ENCODE data around the gene FIGNL1.

The FIGNL1 gene, protein sequence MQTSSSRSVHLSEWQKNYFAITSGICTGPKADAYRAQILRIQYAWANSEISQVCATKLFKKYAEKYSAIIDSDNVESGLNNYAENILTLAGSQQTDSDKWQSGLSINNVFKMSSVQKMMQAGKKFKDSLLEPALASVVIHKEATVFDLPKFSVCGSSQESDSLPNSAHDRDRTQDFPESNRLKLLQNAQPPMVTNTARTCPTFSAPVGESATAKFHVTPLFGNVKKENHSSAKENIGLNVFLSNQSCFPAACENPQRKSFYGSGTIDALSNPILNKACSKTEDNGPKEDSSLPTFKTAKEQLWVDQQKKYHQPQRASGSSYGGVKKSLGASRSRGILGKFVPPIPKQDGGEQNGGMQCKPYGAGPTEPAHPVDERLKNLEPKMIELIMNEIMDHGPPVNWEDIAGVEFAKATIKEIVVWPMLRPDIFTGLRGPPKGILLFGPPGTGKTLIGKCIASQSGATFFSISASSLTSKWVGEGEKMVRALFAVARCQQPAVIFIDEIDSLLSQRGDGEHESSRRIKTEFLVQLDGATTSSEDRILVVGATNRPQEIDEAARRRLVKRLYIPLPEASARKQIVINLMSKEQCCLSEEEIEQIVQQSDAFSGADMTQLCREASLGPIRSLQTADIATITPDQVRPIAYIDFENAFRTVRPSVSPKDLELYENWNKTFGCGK

DNA sequence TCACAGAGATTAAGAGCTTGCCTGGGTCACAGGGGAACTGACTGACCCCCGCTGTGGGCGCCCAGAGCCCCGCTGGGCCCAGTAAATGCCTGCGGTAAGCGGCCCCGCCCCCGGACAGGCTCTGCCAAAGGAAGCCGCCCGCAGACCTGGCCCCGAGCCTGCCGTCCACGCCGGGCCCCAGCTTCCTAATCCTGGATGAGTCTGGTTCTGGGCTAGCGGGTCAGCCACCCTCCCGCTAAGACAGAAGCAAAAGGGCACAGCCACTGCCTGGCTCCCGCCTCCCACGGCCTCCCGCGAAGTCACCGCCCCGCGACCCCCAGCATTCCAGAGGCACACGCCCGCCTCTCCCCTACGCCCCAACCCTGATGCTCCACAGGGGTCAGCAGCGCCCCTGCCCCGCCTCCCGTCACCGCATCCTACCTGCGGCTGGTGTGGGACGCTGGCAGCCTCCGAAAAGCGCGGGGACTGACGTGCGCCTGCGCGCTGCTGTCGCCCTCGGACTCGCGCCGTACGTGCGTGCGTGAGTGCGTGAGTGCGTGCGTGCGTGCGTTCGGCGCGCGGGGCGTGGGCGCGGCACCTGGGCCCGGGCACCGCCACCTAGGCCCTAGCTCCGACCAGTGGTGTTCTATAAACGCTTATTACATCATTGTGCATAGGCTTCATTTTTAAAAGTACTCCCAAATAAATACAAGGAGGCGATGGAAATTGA lies at the start of gene FIGNL1:
Gene FIGNL1, minus strand, starts transcription at position 470 of the 709 bp plus-strand sequence. CDS start 3,063 bp downstream, outside the sequence.
- peak within 1 kb of the TSS; percentile 47 for H3K4me3 ChIP-seq (ENCODE audit: low read depth, low read length)

DNA sequence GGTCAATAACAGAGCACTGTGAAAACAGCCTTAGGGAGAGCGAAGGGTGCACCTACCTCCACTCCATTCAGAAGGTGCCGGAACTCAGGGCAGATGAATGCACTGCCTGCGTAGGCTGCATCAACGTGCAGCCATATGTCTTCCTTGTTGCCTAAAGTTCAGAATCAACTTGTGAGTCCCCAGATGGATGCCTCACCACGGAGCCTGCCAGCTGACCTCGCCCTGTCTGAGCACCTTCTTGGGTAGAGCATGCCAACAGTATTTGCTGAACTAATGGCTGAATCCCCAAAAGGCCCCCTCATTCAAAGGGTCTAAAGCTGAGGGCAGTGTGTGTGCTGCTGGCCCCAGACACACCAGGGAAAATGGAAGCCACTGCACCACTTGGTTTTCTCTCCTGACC lies 48.9 kb upstream of the FIGNL1 start:
- no peak overlapping the region for H3K4me3 ChIP-seq (ENCODE audit: low read depth, low read length)

DNA sequence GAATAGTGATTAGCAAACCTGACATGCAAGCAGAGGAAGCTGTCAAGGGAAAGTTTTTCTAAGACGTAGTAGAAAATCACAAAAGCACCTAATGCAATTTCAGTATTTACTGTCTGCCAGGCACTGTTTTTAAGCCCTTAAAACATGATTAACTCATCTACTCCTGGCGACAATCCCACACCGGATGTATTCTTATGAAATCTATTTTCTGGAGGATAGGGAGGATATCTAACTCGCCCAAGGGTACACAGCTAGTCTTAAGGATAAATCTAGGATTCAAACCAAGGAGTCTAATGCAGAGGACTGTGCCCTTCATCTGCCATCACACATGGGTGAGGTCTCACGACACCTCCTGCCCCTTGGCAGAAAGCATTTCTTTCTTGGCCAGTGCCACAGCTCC lies 47.8 kb upstream of the FIGNL1 start:
- no peak overlapping the region for H3K4me3 ChIP-seq (ENCODE audit: low read depth, low read length)

DNA sequence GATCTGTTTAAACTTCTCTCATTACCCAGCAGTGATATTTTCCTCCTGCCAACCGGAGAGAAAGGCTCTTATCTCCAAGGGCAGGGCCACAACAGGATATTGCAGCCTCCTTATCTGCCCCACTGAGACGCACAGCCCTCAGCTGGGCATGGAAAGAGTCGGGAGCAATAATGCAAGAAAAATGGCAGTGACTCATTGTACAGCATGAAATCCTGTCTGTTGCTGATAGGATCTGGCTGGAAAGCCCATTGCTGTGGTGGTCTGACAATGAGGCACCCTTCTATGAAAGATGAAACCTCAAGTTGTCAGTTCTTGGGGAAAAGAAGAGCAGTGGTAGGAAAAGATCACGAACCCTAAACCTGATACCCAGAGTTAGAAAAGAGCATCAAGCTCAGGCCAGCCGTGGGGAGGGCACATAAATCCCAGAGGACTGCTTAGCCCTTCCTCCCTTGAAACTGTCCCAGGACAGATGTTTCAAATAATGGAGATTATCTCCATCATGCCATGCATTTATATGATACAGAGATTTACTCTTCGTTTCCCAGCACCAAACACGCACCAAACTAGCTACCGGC lies 47.0 kb upstream of the FIGNL1 start:
- no peak overlapping the region for H3K4me3 ChIP-seq (ENCODE audit: low read depth, low read length)

DNA sequence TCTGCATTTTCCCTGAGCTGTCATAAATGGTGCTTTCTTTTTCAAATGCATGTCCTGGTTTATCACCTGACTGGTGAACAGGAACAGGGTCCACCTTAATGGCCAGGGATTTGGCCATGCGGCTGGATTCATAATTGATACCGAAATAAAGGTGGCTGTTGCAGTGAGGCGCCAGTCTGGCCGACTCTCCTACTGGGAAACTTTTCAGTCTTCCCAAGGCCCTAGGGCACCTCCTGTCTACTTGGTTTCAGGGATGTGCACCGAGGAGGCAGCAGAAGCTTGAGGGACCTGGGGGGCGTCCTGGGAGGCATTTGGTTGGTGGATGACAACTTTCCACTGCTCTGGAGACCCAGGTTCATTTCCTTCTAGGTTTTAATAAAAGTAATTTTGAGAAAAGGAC lies 46.4 kb upstream of the FIGNL1 start:
- no peak overlapping the region for H3K4me3 ChIP-seq (ENCODE audit: low read depth, low read length)

DNA sequence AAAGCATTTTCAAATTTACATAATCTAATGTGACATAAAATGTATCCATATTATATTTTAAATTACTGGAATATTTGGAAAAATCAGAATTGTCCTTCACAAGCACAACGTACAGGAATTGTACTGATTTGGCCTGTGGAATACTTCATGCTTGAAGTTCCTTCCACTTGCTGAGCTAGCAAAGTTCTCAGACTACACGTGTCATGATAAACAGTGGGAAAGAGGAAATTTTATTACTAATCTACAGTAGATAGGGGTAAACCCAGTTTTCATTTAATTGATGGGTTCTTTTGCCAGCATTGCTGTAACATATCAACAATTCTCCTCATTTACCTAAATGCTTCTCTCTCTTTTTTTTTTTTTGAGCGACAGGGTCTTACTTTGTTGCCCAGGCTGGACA lies 45.6 kb upstream of the FIGNL1 start:
- H3K4me3 ChIP-seq (ENCODE audit: low read depth, low read length), result no peak overlapping the region

DNA sequence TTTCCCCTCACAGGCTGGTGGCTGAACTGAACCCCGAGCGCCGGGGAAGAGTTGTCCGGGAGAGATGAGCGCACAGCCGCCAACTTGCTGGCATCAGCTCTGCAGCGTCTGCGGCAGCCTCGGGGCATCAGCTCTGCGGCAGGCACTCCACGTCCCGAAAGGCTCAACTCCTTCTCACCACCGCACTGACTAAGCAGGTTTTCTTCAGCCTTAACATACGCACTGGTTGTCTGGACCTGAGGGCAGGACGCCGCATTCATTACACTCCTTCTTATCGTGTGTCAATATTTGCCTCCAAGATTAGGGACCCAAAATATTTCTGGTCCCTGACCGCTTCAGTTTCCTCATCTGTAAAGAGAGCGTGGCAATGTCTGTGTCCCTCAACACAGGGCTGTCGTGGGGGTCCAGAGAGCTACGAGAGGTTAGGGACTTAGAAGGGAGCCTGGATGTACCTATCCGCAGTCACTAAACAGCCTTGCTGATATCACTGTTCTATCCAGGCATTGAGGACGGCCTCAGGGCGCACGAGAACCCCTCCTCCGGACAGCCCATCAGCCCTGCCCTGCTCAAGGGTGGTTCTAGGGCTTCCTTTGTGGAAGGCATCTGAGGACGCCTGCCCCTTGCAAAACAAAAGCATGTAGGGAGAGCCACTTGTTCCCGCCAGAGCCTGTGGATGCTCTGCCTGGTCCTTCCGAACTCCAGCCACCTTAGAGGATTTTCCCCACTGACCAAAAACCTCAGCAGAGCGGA lies 42.8 kb upstream of the FIGNL1 start:
- H3K4me3 ChIP-seq (ENCODE audit: low read depth, low read length), result no peak overlapping the region

DNA sequence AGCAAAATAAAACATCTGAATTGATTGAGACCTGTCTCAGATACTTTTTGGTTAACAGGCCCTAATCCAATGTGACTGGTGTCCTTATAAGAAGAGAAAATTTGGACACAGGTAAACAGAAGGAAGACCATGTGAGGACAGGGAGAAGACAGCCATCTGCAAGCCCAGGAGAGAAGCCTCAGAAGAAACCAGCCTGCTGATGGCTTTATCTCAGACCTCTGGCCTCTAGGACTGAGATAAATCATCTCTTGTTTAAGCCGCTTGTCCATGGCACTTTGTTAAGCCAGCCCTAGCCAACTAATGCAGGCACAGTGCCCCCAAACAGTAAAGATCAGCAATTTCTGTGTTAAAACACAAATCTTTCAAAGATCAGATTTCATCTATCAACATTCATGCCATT lies 41.8 kb upstream of the FIGNL1 start:
- H3K4me3 ChIP-seq (ENCODE audit: low read depth, low read length), result no peak overlapping the region

DNA sequence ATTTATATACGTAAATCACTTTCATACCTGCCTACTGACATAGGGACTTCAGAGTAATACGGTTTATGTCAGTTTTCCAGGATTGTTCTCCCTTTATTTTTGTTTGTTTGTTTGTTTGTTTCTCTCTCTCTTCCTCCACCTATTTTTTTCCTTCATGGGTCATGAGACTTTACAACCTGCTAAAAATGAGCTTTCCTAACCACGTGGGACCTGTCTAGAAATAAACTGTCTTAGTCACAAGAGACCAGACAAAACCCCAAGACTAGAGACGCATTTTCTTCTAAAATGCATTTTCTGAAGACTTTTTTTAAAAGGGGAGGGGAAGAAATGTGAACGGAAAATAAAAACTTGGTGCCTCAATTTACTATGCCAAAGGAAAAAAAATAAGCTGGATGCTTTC lies 41.1 kb upstream of the FIGNL1 start:
- no peak overlapping the region for H3K4me3 ChIP-seq (ENCODE audit: low read depth, low read length)

DNA sequence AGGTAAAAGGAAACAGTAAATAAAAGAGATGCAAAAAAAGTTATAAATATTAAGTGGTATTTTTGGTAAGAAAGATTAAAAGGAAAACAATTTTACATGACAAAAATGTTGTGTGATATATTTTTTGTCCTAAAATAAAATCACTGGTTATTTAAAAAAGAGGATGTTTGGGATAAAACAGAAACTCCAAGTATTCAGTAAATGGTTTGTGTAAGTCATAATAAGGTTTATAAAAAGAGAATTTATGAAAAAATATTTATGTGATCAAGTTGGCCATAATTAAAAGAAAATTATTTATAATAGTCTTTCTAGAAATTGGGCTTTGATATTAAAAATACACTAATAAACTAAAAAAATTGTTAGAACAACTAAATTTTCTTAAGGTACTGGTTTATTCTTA lies 38.2 kb upstream of the FIGNL1 start:
- H3K4me3 ChIP-seq (ENCODE audit: low read depth, low read length), result no peak overlapping the region

DNA sequence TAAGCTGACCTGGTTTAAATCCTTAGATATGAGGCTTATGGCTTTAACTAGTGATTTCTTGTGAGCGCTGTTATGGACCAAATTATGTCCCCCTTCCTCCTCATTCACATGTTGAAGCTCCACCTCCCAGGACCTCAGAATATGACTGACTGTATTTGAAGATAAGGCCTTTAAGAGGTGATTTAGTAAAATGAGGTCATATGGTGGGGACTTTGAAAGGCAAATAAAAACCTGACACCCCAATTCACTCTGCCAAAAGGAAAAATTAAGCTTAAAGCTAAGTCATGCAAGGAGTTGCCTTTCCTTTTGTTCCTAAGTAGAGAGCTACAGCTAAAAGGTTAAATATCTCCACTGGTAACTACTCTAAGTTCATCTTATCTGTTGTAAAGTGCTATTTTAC lies 36.4 kb upstream of the FIGNL1 start:
- no peak overlapping the region for H3K4me3 ChIP-seq (ENCODE audit: low read depth, low read length)

DNA sequence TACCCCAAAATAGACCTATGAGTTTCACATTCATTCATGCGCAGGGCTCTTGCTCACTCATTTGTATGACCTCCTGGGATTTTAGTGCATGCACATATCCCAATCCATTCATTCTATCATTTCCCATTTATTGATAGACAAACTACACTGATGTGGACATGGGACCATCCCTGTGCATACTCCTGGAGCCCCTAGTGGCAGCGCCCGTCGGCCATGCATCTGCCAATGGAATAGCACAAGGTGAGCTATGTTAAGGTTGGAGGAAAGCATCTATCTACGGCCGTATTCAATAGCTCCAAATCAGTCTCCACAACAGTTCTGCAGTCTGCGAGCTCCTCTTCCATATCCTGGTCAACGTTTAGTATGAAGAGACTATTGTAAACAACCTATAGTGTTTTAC lies 31.7 kb upstream of the FIGNL1 start:
- H3K4me3 ChIP-seq (ENCODE audit: low read depth, low read length), result no peak overlapping the region

DNA sequence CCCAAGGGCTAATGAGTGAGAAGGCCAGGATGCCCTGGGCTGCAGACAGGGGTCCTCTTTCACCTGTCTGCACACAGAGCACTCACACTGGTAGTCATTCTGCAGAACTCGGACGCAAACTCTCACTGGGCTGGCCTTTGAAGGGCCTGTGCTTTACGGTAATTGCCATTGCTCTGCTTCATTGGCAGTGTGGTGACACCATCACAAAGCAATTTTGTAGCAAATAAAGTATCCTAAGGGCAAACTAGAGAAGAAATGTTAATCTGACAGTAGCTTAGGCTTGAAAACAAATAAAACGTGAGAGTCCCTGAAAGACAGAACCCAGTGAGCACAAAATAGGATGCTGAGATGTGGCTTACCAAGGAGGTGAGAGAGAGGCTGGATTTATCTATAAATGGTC lies 30.6 kb upstream of the FIGNL1 start:
- H3K4me3 ChIP-seq (ENCODE audit: low read depth, low read length), result no peak overlapping the region

DNA sequence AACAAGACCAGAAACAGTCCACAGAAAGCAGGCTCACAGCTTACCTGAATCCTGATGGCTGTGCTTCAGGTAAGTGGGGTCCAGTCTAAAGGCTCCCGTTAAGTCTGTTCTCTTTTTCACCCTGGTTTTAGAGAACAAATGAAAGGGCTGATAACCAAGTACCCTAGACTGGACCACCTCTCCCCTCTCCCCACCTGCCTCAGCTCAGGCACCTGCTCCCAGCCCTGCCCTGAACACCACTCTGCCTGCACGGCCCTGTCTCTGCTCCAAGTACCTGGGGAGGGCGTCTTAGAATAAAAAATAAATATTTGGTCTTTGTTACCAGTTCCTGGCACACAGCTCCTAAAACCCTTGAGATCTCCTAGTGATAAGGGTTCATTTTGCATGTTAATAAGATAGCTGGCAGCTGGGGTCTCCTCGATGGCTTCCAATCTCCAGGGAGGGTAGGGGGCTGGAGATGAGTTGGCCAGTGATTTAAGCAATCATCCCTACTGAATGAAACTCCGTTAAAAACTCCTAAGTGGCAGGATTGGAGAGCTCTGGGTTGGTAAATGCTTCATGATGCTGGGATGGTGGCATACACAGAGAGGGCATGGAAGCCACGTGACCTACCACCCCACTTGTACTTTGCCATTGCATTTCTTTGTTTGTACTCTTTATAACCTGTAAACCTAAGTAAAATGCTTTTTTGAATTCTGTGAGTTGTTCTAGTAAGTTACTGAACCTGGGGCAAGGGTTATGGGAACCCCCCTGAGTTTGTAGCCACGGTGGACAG lies 29.8 kb upstream of the FIGNL1 start:
- no peak overlapping the region for H3K4me3 ChIP-seq (ENCODE audit: low read depth, low read length)

DNA sequence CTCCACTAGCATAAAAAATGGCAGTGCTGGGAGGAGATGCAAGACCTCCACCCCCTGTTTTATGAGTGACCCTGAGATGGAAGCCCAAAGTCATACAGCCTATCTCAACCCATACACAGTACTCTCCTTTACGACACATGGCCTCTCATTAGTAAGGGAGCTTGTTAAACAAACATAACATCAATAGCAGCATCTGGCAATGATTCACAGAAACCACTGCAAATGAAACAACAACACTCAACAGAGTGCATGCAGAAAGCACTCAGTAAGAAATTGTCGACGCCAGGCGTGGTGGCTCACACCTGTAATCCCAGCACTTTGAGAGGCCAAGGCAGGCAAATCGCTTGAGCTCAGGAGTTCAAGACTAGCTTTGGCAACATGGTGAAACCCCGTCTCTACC lies 27.5 kb upstream of the FIGNL1 start:
- no peak overlapping the region for H3K4me3 ChIP-seq (ENCODE audit: low read depth, low read length)

DNA sequence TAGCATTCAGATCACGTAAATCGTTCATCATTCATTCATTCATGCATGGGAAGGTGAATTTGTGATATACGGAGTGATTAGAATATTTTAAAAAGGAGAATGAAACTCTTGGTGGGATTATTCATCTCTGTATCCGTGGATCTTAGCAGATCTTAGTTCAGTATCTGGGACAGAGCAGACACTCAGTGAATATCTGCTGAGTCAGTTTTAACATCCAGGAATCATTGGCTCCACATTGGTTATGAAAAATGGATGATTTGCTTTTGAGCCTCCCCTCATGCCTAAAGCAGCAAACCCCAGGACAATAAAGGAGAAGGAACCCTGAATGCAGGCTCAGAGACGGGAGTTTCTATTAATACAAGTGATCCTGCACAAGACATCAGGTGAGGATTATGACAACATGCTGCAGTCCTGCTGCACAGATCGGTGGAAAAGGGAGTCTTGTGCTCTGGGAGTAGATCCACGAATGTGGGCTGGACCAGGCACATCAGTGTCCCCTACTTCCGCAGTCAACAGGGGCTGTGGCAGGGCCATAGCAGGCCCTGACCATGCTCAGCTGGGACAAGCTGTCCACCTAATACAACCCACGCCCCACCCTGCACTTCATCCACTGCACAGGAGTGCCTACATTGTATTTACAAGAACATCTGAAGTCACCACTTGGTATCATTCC lies 26.9 kb upstream of the FIGNL1 start:
- H3K4me3 ChIP-seq (ENCODE audit: low read depth, low read length), result no peak overlapping the region

DNA sequence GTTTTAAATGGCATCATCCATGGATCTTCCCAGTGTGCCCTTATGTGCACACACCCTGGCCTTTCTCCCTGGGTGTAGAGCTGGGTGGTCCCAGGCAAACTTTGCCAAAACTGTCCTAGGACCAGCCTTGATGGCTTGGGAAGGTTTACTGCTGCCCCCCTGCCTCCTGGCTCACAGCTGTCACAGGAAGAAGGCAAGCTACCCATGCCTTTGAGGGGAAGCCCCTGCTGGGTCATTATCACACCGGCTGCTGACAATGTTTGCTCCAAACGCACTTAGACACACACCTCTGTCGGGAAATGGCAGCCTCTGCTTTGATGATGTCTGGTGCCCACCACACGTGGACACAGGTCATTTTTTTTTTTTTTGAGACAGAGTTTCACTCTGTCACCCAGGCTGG lies 25.2 kb upstream of the FIGNL1 start:
- H3K4me3 ChIP-seq (ENCODE audit: low read depth, low read length), result no peak overlapping the region

DNA sequence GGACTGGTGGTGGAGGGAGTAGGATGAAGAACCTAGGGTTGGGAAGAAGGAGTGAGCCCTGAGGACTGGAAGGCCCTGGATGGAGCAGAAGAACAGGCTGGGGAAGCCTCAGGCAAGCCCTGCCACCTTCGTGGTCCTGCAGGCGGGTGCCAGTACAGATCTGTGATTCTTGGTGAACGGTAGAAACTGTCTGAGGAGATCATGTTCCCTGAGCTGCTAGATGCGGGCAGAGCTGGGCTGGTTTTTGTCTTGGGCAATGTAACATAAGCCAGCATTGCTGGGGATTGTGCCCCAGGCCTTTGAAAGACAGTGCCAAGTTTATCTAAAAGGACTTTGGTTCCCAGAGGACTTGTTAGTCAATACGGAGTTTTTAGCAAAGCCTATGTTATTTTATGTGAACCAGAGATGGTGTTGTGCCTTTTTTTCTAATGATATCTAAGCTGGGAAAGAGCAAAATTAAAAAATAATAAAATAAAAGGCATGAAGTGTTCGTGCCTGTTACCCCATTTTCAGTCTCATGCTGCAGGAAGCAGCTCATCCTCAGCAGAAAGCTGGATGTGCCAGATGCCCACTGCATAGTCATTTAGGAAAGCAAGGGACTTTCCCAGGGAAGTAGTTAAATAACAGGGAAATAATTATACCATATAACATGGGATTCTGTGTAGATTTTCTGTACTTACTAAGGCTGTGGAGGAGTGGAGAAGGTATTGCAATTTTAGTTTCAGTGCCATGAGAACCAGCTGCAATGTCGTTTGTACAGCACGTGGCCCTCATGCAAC lies 24.4 kb upstream of the FIGNL1 start:
- H3K4me3 ChIP-seq (ENCODE audit: low read depth, low read length), result no peak overlapping the region

DNA sequence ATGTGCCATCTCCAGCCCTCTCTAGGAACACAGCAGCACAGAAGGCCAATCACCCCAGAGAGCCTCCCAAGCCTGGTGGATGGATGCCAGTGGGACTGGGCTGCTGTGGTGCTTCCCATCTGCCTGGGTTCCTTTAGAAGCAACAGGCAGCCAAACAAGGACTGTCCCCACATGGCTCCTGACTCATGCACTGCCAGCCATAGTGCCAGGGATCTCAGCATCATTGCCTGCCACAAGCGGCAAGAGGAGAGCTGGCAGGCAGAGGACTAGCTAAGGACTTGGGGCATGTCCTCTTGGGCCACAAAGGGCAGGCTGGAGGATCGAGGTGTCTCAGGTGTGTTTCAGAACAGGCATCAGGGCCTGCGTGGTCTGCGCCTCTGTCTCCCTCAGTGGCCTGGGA lies 23.4 kb upstream of the FIGNL1 start:
- H3K4me3 ChIP-seq (ENCODE audit: low read depth, low read length), result no peak overlapping the region

All from iPS-11a (cell line).